SH-SY5Y (cell line): ENCODE measurements around the gene CCDC88C.

Source experiments
- GATA2 ChIP-seq: IDR thresholded peaks from 2 replicates; pipeline ENCODE4 v1.6.1; 2011; ENCODE audit warnings: mild to moderate bottlenecking, low read depth, low read length
- GATA3 ChIP-seq: IDR thresholded peaks from 2 replicates; pipeline ENCODE4 v1.6.1; 2011; ENCODE audit warnings: low read depth, mild to moderate bottlenecking, low read length, moderate library complexity

The CCDC88C gene

GRCh38 chr14:91405724-91406435 is 11.7 kb downstream of the CCDC88C start:
- TF ChIP-seq GATA3: no peak
- TF ChIP-seq GATA2: no peak

DNA sequence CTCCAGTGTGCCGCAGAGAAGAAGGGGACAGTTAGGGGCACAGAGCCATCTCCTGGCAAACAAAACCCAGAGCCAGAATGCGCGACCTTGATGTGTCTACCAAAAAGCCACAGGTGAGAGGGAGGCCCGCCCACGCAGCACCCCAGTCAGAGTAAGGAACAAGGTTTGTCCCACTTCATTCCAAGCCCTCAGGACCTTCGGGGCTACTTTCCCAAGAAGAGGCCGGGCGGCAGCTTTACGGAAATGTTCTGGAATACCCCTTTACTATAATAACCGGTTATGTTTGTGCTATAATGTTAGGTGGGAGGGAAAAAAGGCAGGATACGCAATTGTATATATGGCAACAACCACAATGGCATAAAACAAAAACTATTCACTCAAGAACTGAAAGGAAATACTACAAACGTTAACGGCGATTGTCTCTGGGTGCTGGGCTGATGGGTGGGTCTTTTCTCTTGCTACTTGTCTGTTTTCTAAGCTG is 12.3 kb downstream of the CCDC88C start:
- TF ChIP-seq GATA2: no peak
- TF ChIP-seq GATA3: no peak

GRCh38 chr14:91402771-91403600 is 14.6 kb downstream of the CCDC88C start:
- no peak for TF ChIP-seq GATA2
- TF ChIP-seq GATA3: no peak

DNA sequence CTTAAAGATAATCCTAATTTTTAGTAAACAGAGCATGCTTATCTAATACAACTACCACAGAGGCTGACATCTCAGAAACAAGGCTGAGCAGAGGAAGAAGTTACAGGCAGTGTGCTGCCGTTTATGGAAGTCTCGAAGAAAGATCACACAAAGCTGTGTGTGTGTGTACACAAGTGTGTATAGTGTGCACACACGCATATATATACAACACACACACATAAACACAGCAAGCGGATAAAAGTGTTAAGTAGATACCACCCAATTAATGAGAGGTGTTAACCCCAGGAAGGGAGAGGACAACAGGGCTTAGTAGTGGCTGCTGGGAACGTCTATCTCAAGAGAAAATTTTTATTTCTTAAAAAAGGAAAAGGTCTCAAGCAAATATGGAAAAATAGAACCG is 15.3 kb downstream of the CCDC88C start:
- no peak for TF ChIP-seq GATA3
- TF ChIP-seq GATA2: no peak

GRCh38 chr14:91401751-91402150 is 15.9 kb downstream of the CCDC88C start:
- TF ChIP-seq GATA2 (no peak), GATA3 (no peak)

GRCh38 chr14:91400696-91401095 is 16.9 kb downstream of the CCDC88C start:
- no peak for TF ChIP-seq GATA2
- TF ChIP-seq GATA3: no peak

DNA sequence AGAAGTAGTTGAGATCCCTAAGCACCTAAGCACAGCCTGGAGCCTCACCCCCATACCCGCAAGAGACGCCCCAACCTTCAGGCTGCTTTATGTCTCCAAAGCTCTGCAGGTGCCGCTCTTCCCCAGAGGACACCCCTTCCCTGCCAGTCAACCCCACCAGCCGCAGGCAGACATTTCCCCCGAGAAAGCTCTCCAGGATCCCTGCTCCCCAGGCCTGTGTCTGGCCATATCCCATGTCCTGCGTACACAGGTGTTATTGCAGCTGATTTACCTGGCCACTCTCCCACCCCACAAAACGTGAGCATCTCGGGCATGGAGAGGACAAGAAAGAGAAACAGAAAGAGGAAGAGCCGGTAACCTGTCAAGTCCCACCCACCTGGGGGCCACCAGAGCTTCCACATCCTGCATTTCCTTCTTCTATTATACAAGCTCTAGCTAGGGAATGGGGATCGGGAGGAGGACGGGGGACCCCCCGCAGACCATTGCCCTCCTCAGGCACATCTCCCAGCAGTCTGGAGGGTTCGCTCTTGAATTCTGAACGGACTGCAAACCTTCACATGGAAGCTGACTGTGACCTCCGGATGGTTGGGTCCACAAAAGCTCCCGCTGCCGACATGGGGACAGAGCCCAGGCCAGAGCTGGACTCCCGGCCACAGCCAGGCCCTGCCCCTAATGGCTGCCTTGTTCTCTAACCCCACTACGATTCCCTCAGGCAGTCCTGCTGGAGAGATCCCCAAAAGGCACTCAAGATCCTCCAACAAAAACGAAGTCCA is 17.6 kb downstream of the CCDC88C start:
- TF ChIP-seq GATA3: no peak
- no peak for TF ChIP-seq GATA2

GRCh38 chr14:91398707-91399106 is 18.9 kb downstream of the CCDC88C start:
- TF ChIP-seq GATA2 (peak; percentile 61), GATA3 (no peak)

DNA sequence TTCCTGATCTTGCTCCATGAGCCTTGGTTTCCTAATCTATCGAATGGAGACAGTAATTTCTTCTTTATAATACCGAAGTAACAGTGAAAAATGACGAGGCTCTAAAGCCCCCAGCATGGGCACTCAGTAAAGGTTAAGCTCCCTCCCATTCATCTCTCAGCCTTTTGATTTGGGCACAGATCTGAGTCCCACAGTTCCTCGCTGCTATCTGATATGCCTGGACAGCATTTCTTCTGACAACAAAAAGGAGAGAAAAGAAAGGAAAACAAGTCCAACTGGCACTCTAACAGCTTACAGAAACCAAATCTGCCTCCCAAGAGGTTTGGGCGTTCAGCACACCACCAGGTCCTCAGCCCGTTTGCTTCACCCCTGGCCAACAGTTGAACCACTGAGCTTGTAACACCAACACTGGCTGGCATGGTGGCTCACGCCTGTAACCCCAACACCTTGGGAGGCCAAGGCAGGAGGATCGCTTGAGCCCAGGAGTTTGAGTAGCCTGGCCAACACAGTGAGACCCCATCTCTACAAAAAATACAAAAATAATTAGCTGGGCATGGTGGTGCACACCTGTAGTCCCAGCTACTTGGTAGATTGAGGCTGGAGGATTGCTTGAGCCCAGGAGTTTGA is 19.5 kb downstream of the CCDC88C start:
- TF ChIP-seq GATA2 (no peak), GATA3 (no peak)

DNA sequence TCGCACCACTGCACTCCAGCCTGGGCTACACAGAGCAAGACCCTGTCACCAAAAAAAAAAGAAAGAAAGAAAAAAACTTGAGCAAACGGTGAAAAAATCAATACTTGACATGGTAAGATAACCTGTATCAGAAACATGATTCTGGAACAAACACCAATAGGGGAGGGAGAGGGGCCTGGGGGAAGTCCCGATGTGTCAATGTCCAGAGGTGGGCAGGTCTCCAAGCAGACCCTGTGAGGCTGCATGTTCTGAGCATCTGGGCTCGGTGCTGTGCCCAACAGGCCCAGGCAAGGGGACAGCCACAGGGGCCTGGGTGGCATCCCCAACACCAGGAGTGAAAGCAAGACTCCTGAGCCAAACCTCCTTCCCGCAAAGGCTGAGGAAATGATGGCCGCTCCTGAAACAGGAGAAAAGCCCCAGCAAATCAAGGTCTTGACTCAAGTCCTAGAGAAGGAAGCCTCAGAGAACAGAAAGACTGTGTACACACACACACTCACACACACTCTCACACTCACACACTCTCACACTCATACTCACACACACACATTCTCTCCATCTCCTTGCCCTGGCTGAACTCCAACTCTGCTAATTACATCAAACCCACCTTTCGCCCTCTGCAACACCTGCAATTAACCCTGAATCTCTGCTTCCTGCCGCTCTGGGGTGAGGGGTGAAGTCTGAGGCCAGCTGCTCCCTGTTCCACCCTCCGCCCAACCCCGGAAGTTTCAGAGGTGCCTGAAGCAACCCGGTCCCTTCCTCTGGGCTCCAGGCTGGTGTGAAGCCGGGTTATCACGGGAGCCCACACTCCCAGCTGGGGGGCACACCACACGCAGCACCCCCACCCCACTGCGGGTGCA is 20.4 kb downstream of the CCDC88C start:
- TF ChIP-seq GATA3 (no peak), GATA2 (no peak)

DNA sequence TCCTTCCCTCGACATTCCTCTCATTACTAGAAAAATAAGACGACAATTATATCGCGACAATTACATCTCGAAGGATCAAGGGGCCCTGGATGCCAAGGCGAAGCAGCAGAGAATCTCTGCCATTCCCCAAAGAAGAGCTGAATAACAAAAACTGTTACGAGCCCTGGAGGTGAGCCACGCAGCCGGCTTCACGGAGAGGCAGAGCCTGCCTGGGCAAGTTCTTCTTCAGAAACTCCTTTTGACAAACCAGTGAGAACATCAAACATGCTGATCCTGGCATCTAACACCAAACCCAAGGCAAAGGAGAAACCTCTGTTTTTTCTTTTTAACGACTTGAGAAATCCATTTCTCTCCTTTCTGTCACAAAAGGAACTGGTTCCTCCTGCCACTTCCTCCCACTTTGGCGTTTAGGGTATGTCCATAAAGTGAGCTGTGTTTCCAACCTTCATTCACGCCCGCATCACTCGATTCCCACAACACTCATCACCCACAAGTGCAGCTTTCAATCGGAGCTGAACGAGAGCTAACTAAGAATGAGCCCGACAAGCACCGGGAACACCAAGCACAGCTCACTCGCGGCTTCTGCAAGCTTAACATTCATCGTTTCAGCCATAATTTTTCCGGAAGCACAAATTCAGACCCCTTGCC is 21.5 kb downstream of the CCDC88C start:
- TF ChIP-seq GATA3: no peak
- TF ChIP-seq GATA2: no peak

GRCh38 chr14:91395466-91395865 is 22.2 kb downstream of the CCDC88C start:
- TF ChIP-seq GATA3 (no peak), GATA2 (no peak)
